GM19438 (cell line): ENCODE data around the gene TTBK1.

Experiments used
- ATAC-seq: cut with Tn5 transposase; IDR thresholded peaks from one replicate; pipeline ENCODE4 v1.9.1; 2021; ENCODE audit warnings: low read depth; ENCODE audit not compliant: unreplicated experiment

The TTBK1 gene

GRCh38 chr6:43242908-43243663, at the start of gene TTBK1:
Gene TTBK1 (plus strand): TSS chr6:43243481. CDS start chr6:43246661, 3,180 bp downstream.
- no peak for ATAC-seq

GRCh38 chr6:43193929-43194328, 49.4 kb upstream of the TTBK1 start:
- no peak for ATAC-seq

- ATAC-seq: no peak
Measured at GRCh38 chr6:43196337-43196736, 46.9 kb upstream of the TTBK1 start.

- ATAC-seq: no peak
Measured at GRCh38 chr6:43199912-43200311, 43.4 kb upstream of the TTBK1 start.

GRCh38 chr6:43200541-43200940, 42.7 kb upstream of the TTBK1 start:
- ATAC-seq: no peak

- no peak for ATAC-seq
Measured at GRCh38 chr6:43202451-43202850, 40.8 kb upstream of the TTBK1 start.

- no peak for ATAC-seq
Measured at GRCh38 chr6:43203029-43203717, 40.1 kb upstream of the TTBK1 start.

GRCh38 chr6:43203718-43204095, 39.6 kb upstream of the TTBK1 start:
- no peak for ATAC-seq

- no peak for ATAC-seq
Measured at GRCh38 chr6:43204271-43205105, 38.8 kb upstream of the TTBK1 start.

GRCh38 chr6:43205849-43206248, 37.4 kb upstream of the TTBK1 start:
- no peak for ATAC-seq

- no peak for ATAC-seq
Measured at GRCh38 chr6:43207286-43207685, 36.0 kb upstream of the TTBK1 start.

- ATAC-seq: no peak
Measured at GRCh38 chr6:43211955-43212354, 31.3 kb upstream of the TTBK1 start.

GRCh38 chr6:43213431-43213830, 29.9 kb upstream of the TTBK1 start:
- ATAC-seq: no peak

GRCh38 chr6:43215066-43215465, 28.2 kb upstream of the TTBK1 start:
- no peak for ATAC-seq

- no peak for ATAC-seq
Measured at GRCh38 chr6:43216200-43216599, 27.1 kb upstream of the TTBK1 start.

GRCh38 chr6:43217351-43217750, 25.9 kb upstream of the TTBK1 start:
- ATAC-seq: no peak

- no peak for ATAC-seq
Measured at GRCh38 chr6:43219119-43219518, 24.2 kb upstream of the TTBK1 start.

- no peak for ATAC-seq
Measured at GRCh38 chr6:43219814-43220213, 23.5 kb upstream of the TTBK1 start.

GRCh38 chr6:43220439-43220951, 22.8 kb upstream of the TTBK1 start:
- ATAC-seq: no peak

GRCh38 chr6:43221046-43221972, 22.0 kb upstream of the TTBK1 start:
- no peak for ATAC-seq
